ENCODE measurements around the gene SLC26A11.

DNA sequence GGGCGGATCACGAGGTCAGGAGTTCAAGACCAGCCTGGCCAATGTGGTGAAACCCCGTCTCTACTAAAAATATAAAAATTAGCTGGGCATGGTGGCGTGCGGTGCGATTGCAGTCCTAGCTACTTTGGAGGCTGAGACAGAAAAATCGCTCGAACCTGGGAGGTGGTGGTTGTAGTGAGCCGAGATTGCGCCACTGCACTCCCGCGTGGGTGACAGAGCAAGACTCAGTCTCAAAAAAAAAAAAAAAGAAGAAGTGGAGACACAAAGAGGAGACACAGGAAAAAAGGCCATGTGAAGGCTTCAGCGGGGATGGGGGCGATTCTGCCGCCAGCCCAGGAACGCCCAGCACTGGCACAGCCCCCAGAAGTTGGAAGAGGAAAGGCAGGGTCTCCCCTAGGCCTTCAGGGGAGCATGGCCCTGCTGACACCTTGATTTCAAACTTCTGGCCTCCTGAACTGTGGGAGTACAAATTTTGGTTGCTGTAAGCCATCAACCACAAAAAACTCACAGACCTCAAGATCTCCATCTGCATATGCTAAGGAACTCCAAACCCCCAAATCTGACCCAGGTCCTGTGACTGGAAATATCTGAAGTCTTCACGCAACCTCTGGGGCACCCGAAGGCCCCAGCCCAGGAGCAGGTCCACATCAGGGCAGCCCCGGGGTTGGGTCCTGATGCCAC, 7.1 kb upstream of the SLC26A11 start:
- no peak for TF ChIP-seq TAF1 (IDR thresholded peaks at IDR 0.05; ENCODE audit: borderline replicate concordance, low read depth, low read length)
- TF ChIP-seq POLR2A (IDR thresholded peaks at IDR 0.05; ENCODE audit: low read depth, low read length) = no peak
- TF ChIP-seq POLR2AphosphoS5 (IDR thresholded peaks at IDR 0.05; ENCODE audit: low read depth, low read length) = no peak

All from GM12892 (cell line).